HG03571 (cell line): ENCODE measurements around the gene PCBP1.
"Not testable (repeated sequence)": the region's sequence is repeated elsewhere in the genome, so short reads cannot be mapped to it uniquely, and the experiment has no call there.

ENCODE experiments used
- ATAC-seq: cut with Tn5 transposase; IDR thresholded peaks from one replicate; pipeline ENCODE4 v1.9.1; 2021; ENCODE audit not compliant: unreplicated experiment

The PCBP1 gene

GRCh38 chr2:70095720-70096670 lies 8.7 kb downstream of the PCBP1 start:
- ATAC-seq = no peak

DNA sequence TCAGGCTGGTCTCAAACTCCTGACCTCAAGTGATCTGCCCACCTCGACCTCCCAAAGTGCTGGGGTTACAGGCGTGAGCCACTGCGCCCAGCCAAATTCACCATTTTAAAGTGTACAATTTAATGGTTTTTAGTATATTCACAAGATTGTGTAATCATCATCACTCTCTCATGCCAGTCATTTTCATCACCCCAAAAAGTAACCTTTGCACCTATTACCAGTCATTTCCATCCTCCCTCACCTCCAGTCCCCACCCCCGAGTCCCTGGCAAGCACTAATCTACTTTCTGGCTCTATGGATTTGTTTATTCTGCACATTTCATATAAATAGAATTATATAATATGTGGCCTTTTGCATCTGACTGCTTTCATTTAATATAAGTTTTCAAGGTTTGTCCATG lies 10.8 kb downstream of the PCBP1 start:
- no peak for ATAC-seq

DNA sequence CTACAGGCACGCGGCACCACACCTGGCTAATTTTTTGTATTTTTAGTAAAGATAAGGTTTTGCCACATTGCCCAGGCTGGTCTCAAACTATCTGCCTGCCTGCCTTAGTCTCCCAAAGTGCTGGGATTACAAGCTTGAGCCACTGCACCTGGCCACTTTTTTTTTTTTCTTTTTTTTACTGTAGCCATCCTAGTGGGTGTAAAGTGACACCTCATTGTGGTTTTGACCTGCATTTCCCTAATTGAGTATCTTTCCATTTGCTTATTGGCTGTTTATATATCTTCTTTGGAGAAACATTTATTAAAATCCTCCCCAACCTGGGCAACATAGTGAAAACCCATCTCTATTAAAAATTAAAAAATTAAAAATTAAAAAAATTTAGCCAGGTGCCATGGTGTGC lies 12.0 kb downstream of the PCBP1 start:
- no peak for ATAC-seq

- ATAC-seq = no peak
Observed at GRCh38 chr2:70101174-70101573, 13.9 kb downstream of the PCBP1 start.

DNA sequence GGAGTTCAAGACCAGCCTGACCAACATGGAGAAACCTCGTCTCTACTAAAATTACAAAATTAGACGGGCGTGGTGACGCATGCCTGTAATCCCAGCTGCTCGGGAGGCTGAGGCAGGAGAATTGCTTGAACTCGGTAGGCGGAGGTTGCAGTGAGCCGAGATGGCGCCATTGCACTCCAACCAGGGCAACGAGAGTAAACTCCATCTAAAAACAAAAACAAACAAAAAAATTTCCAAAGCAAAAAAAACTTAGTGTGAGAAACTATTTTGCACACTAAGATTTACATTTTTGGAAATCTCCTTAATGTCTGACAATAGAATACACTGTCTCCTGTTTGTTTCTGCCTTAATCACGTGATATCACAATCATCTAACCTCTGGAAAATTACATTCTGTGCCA lies 14.4 kb downstream of the PCBP1 start:
- not testable (repeated sequence) for ATAC-seq

DNA sequence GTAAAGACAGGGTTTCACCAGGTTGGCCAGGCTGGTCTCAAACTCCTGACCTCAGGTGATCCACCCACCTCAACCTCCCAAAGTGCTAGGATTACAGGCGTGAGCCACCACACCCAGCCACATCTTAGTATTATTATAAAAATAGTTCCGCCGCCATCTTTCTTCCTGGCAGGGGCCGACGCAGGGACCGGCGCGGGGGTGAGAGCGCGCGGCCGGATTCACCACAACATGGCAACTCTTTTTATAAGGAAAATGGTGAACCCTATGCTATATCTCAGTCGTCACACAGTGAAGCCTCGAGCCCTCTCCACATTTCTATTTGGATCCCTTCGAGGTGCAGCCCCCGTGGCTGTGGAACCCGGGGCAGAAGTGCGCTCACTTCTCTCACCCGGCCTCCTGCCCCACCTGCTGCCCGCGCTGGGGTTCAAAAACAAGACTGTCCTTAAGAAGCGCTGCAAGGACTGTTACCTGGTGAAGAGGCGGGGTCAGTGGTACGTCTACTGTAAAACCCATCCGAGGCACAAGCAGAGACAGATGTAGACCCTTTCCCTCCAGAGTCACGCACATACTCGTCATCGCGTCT lies 15.1 kb downstream of the PCBP1 start:
- ATAC-seq = not testable (repeated sequence)

DNA sequence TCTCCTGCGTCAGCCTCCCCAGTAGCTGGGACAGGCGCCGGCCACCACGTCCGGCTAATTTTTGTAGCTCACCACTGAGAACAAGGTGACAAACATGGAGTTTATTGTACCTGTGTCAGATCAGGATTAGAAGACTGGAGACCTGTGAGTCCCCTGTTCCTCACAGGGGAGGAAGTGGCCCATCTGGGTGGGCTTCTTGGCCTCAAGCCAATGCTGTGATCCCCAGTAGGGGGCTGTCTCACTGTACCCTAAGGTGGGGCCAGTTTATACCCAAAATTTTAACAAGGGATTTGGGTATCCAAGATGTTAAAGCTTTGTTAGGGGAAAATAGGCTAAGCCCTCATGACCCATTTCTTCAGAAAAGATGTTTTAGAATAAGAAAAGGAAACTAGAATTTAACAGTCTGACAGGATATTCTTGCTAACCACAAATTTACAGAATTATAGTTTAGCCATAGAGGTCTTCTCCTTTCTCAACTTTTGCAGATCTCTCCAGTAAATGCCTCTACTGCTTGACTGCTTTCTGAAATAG lies 16.3 kb downstream of the PCBP1 start:
- peak; percentile 45 for ATAC-seq

DNA sequence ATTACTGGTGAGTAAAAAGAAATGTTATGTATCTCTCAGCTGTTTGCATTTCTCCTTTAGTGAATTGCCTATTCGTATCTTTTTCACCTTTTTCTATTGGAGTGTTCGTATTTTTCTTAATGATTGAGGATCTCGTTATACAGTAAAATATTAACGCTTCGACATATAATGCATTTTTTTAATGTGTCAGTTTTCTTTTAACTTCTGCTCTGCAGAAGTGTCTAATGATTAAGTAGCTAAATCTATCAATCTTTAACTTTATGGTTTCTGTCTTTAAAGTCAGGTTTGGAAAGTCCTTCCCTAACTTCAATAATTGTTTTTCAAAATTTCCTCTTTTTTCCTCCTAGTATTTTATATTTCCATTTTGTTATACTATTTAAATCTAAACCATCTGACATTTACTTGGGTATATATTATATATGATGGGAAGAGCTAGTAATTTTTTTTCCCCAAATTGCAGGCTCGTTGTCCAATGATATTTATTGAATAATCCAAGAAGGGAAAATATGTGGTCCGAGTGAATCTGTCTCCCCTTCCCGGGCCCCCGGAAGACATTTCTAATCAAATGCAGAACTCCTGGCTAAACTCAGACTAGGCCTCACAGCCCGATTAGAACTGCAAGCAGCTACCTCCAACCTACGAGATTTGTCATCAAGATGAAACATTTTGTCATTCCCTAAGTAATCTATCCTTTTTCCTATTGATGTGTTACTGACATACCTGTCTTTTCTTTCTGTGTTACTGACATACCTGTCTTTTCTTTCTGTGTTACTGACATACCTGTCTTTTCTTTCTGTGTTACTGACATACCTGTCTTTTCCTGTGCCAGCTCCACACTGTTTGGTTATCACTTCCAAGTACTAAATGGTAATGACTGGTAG lies 17.2 kb downstream of the PCBP1 start:
- no peak for ATAC-seq

DNA sequence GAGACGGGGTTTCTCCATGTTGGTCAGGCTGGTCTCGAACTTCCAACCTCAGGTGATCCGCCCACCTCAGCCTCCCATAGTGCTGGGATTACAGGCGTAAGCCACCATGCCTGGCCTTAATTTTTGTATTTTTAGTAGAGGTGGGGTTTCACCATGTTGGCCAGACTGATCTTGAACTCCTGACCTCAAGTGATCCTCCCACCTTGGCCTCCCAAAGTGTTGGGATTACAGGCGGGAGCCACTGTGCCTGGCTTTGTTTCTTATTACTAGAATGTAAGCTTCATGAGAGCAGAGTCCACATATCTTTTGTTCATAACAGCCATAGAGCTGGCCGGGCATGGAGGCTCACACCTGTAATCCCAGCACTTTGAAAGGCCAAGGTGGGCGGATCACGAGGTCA lies 18.9 kb downstream of the PCBP1 start:
- ATAC-seq = not testable (repeated sequence)

DNA sequence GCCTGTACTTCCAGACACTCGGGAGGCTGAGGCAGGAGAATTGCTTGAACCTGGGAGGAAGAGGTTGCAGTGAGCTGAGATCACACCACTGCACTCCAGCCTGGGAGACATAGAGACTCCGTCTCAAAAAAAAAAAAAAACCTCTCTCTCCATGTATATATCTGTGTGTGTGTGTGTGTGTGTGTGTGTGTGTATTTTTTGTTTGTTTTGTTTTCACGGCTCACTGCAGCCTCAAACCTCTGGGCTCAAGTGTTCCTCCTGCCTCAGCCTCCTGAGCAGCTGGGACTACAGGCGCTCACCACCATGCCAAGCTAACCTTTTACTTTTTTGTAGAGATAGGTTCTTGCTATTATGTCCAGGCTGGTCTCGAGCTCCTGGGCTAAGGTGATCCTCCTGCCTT lies 23.1 kb downstream of the PCBP1 start:
- not testable (repeated sequence) for ATAC-seq

- no peak for ATAC-seq
Observed at GRCh38 chr2:70111752-70112591, 24.7 kb downstream of the PCBP1 start.

DNA sequence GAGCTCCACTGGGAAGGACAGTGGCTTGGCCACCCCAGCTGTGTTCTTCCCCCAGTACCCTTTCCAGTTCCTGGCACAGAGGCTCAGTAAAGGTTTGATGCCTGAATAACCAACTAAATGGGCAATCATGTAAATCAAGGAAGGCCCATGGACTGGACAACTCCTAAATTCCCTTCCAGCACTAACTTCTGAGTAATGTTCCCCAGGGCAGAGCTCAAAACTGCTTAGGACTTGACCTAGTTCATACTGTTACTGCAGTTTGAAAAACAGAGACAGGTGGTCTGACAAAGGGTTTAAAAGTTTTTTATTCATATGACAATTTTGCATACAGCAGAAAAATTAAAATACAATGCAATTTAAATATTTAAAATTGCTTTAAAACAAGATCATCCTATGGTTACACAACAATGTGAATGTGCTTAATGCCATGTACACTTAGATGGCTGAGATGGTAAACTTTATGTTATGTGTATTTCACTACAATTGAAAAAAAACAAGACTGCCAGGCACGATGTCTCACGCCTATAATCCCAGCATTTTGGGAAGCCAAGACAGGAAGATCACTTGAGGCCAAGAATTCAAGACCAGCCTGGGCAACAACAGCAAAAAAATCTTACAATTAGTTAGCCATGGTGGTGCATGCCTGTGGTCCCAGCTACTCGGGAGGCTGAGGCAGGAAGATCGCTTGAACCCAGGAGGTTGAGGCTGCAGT lies 26.2 kb downstream of the PCBP1 start:
- no peak for ATAC-seq

DNA sequence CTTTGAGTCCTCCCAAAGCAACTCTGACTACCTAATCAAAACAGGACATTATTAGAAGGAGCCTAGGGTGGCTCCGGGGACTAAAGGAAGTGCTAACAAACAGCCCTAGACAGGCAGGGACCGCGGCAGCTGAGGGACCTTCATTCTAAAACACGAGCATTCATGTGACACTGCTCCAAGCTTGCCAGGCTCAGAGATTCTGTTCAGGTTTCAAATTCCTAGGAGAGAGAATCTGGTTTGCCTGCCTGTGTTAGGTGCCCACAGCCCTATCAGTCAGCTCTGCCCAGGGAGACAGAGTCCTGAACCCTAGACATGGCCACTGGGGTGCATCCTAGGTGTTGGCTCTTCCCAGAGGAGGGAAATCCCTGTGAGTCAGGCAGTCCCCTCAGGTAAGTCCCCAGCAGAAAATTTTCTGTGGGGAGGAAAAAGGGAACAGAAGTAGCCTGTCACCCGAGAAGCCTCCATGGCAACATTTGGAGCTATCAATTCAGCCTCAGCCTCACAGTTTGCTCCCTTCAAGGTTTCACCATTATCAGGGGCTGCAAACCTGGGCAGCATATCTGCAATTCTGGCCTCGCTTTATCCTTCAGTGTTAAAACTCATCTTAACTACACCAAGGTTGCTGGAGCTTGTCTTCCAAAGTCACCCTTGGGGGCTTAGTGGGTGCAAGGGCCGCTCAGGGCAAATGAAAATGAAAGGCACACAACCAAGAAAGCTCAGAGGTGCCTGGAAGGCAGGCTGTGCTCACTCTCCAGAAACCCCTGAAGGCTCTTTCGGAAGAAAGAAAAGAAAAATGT lies 28.6 kb downstream of the PCBP1 start:
- peak; percentile 37 for ATAC-seq

- ATAC-seq = no peak
Observed at GRCh38 chr2:70116936-70117552, 29.8 kb downstream of the PCBP1 start.

DNA sequence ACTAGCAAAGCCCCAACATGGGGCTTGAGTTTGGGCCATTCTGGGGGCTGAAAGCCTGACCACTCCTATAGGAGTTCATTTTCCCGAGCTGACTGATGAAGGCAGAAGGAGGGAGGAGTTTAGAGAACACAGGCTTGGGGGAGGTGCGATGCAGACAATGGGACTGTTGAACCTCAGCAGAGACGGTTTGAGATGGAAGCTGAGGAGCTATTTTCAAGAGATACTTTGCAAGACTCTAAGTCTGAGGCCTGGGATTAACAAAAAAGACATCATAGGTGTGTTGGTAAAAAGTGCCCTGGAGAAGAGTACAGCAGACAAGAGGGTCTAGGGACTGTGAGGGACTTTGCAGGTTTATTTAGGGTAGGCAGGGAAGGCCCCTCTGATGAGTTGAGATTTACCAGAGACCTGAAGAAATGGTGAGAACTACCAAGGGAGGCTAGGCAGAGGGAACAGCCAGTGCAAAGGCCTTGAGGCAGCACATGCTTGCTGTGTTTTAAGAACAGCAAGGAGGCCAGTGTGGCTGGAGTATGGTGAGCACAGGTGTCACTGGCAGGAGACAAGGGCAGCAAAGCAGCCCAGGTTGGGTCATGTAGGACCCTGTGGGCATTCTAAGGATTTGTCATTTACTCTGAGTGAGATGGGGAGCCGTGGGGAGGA lies 31.6 kb downstream of the PCBP1 start:
- ATAC-seq = no peak

DNA sequence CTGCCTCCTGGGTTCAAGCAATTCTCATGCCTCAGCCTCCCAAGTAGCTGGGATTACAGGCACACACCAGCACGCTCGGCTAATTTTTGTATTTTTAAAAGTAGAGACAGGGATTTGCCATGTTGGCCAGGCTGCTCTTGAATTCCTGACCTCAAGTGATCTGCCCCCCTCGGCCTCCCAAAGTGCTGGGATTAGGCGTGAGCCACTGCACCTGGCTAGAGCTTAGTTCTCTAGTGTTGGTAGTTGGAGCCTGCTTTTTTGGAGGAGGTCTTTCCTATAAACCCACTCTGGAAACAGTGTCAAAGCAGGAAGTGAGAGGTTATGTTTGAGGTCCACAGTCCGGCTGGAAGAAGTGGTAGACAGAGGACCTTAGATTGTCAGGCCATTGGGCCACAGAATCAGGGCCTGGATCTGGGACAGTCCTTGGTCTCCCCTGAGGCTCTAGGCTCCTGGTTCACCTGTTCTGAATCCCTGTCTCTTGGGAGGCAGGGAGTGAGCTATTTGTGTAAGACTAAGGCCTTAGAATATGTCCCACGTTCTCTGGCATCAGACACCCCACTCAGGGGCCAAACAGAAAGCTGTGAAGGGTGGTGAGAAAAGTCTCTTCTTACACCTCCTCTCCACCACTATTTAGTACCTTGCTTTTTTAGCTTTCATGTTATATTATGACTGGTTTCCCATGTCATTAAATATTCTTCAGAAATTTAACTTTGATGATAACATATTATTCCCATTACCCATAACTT lies 34.5 kb downstream of the PCBP1 start:
- ATAC-seq = no peak

GRCh38 chr2:70122470-70122869 lies 35.2 kb downstream of the PCBP1 start:
- ATAC-seq = no peak
